HK-2 (cell line): ENCODE data around the gene CABLES2.

Experiments
- DNase-seq: peaks from one replicate; pipeline ENCODE4 v3.0.0-alpha.2; 2018; ENCODE audit not compliant: unreplicated experiment

CABLES2 gene

GRCh38 chr20:62347445-62347844 lies 59.6 kb downstream of the CABLES2 start:
- no peak for DNase-seq

GRCh38 chr20:62347151-62347404 lies 60.0 kb downstream of the CABLES2 start:
- no peak for DNase-seq

- no peak for DNase-seq
Measured at GRCh38 chr20:62346398-62347150, 60.5 kb downstream of the CABLES2 start.

- DNase-seq = no peak
Measured at GRCh38 chr20:62345681-62346370, 61.3 kb downstream of the CABLES2 start.

- no peak for DNase-seq
Measured at GRCh38 chr20:62344782-62345181, 62.3 kb downstream of the CABLES2 start.

GRCh38 chr20:62344092-62344491 lies 63.0 kb downstream of the CABLES2 start:
- DNase-seq = no peak

GRCh38 chr20:62342910-62343309 lies 64.2 kb downstream of the CABLES2 start:
- no peak for DNase-seq

- no peak for DNase-seq
Measured at GRCh38 chr20:62339647-62340062, 67.4 kb downstream of the CABLES2 start.
